Measurements from ENCODE around the gene IKZF2.

The IKZF2 gene

GRCh38 chr2:213152065-213152794 lies 818 bp upstream of the IKZF2 start:
- no peak overlapping the region for H3K27ac ChIP-seq (ENCODE audit: low read depth, low read length)
- peak overlapping the region; percentile 66 for H3K9ac ChIP-seq (ENCODE audit: low read length)
- no peaks in the 10 kb centered on the region for H3K36me3 ChIP-seq (ENCODE audit: control insufficient read depth, insufficient read depth, low read length)
- H3K27me3 ChIP-seq (ENCODE audit: control insufficient read depth, insufficient read depth, low read length) = peaks cover 8% of the 10 kb centered on the region; the same call in 1 of the 2 replicates
- peaks cover 6% of the 10 kb centered on the region; the same call in 1 of the 2 replicates for H3K4me1 ChIP-seq (ENCODE audit: control insufficient read depth, insufficient read depth, low read length)
- H3K9me3 ChIP-seq (ENCODE audit: control insufficient read depth, insufficient read depth, low read depth, low read length) = no peaks in the 10 kb centered on the region
- H3K4me3 ChIP-seq (ENCODE audit: low read depth, low read length) = peak overlapping the region; percentile 86

GRCh38 chr2:213150315-213151097 lies 906 bp downstream of the IKZF2 start:
- Histone ChIP-seq H3K27ac (ENCODE audit: low read depth, low read length) (no peak overlapping the region), H3K9ac (ENCODE audit: low read length) (peak overlapping the region; percentile 42), H3K4me3 (ENCODE audit: low read depth, low read length) (peak overlapping the region; percentile 91), H3K27me3 (ENCODE audit: control insufficient read depth, insufficient read depth, low read length) (peaks cover 8% of the 10 kb centered on the region; the same call in 1 of the 2 replicates), H3K9me3 (ENCODE audit: control insufficient read depth, insufficient read depth, low read depth, low read length) (no peaks in the 10 kb centered on the region), H3K36me3 (ENCODE audit: control insufficient read depth, insufficient read depth, low read length) (no peaks in the 10 kb centered on the region), H3K4me1 (ENCODE audit: control insufficient read depth, insufficient read depth, low read length) (peaks cover 6% of the 10 kb centered on the region; the same call in 1 of the 2 replicates)

DNA sequence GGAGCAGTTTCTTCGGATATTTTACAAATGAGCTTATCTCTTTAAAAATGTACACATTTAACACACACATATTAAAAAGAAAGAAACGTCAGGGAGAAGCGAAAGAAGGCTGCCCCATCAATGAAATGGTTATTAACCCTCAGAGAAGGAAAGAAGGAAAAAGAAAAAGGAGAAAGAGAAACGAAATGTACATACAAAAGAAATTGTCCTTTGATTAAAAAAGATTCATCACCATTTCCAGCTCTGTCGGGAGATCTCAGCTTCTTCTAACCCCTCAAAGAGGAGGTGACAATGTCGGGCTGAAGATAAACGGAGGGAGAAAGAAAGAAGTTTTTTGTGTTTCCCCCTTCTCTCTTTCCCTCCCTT lies 1.5 kb downstream of the IKZF2 start:
- Histone ChIP-seq H3K9me3 (ENCODE audit: control insufficient read depth, insufficient read depth, low read depth, low read length) (no peaks in the 10 kb centered on the region), H3K36me3 (ENCODE audit: control insufficient read depth, insufficient read depth, low read length) (no peaks in the 10 kb centered on the region), H3K27me3 (ENCODE audit: control insufficient read depth, insufficient read depth, low read length) (peaks cover 8% of the 10 kb centered on the region; the same call in 1 of the 2 replicates), H3K4me3 (ENCODE audit: low read depth, low read length) (peak overlapping the region; percentile 91), H3K27ac (ENCODE audit: low read depth, low read length) (no peak overlapping the region), H3K9ac (ENCODE audit: low read length) (peak overlapping the region; percentile 42), H3K4me1 (ENCODE audit: control insufficient read depth, insufficient read depth, low read length) (peaks cover 6% of the 10 kb centered on the region; the same call in 1 of the 2 replicates)

GRCh38 chr2:213149294-213149875 lies 2.0 kb downstream of the IKZF2 start:
- peak overlapping the region; percentile 91 for H3K4me3 ChIP-seq (ENCODE audit: low read depth, low read length)

DNA sequence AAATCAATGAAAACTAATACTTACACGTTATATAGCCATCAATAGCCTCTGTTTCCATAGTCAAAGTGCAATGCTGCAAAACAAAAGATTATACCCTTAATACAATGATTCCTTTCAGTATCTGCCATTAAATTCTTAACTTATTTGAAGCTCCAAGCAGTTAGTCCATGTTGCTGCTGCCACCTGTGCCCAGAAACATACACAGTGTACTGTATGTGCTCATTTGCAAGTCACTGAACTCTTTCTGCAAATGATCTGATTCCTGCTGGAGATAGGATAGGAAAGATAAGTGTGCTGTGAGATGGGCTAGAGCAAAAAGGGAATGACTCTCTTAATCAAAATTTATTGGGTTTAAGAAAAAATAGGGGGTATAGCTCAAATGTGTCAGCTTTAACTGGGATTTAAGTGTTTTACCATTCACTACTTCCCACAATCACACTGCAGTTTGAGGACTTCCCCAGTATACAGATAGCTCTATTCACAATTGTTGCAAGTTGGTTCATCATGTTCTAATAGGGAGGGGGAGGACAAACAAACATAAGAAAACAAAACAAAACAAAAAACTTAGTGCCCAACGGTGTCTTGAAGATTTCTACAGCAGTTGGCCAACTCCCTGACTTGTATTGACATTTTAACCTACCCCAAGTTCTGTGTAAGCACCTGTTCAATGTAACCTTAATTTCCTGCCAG lies 2.7 kb downstream of the IKZF2 start:
- no peaks in the 10 kb centered on the region for H3K36me3 ChIP-seq (ENCODE audit: control insufficient read depth, insufficient read depth, low read length)
- peaks cover 8% of the 10 kb centered on the region; the same call in 1 of the 2 replicates for H3K27me3 ChIP-seq (ENCODE audit: control insufficient read depth, insufficient read depth, low read length)
- H3K27ac ChIP-seq (ENCODE audit: low read depth, low read length) = no peak overlapping the region
- no peak overlapping the region for H3K9ac ChIP-seq (ENCODE audit: low read length)
- no peaks in the 10 kb centered on the region for H3K9me3 ChIP-seq (ENCODE audit: control insufficient read depth, insufficient read depth, low read depth, low read length)
- H3K4me1 ChIP-seq (ENCODE audit: control insufficient read depth, insufficient read depth, low read length) = 0 out of 2 replicates have a peak, but pooled peaks cover 2% of the 10 kb centered on the region
- peak overlapping the region; percentile 91 for H3K4me3 ChIP-seq (ENCODE audit: low read depth, low read length)

More at GRCh38 chr2:213149294-213149875, 2.0 kb downstream of the IKZF2 start:
- Histone ChIP-seq H3K4me1 (ENCODE audit: control insufficient read depth, insufficient read depth, low read length) (peaks cover 6% of the 10 kb centered on the region; the same call in 1 of the 2 replicates), H3K9me3 (ENCODE audit: control insufficient read depth, insufficient read depth, low read depth, low read length) (no peaks in the 10 kb centered on the region), H3K9ac (ENCODE audit: low read length) (no peak overlapping the region), H3K27ac (ENCODE audit: low read depth, low read length) (no peak overlapping the region), H3K36me3 (ENCODE audit: control insufficient read depth, insufficient read depth, low read length) (no peaks in the 10 kb centered on the region), H3K27me3 (ENCODE audit: control insufficient read depth, insufficient read depth, low read length) (peaks cover 8% of the 10 kb centered on the region; the same call in 1 of the 2 replicates)

DNA sequence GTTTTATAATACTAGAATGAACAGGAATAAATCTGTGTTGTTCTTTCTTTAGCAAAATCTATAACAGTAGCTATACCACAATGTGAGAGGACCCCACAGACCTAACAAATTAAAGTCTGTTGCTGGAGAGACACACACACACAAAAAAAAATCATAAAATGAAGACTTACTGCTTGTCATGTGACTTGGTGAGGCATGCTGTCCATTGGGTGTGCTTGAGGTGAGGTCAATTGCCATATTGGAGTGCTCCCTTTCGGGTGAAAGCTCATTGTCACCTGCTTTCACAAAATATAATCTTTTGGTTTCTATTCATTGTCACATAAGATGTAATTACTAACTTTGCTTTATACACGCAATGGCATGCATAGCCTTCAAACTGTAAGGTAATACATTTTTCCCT lies 3.9 kb downstream of the IKZF2 start:
- Histone ChIP-seq H3K27me3 (ENCODE audit: control insufficient read depth, insufficient read depth, low read length) (peaks cover 1% of the 10 kb centered on the region; the same call in 1 of the 2 replicates), H3K27ac (ENCODE audit: low read depth, low read length) (no peak overlapping the region), H3K9ac (ENCODE audit: low read length) (no peak overlapping the region), H3K4me1 (ENCODE audit: control insufficient read depth, insufficient read depth, low read length) (0 out of 2 replicates have a peak, but pooled peaks cover 2% of the 10 kb centered on the region), H3K9me3 (ENCODE audit: control insufficient read depth, insufficient read depth, low read depth, low read length) (no peaks in the 10 kb centered on the region), H3K4me3 (ENCODE audit: low read depth, low read length) (no peak overlapping the region), H3K36me3 (ENCODE audit: control insufficient read depth, insufficient read depth, low read length) (no peaks in the 10 kb centered on the region)

GRCh38 chr2:213145715-213146242 lies 5.6 kb downstream of the IKZF2 start:
- no peaks in the 10 kb centered on the region for H3K36me3 ChIP-seq (ENCODE audit: control insufficient read depth, insufficient read depth, low read length)
- no peak overlapping the region for H3K4me3 ChIP-seq (ENCODE audit: low read depth, low read length)
- H3K27ac ChIP-seq (ENCODE audit: low read depth, low read length) = no peak overlapping the region

DNA sequence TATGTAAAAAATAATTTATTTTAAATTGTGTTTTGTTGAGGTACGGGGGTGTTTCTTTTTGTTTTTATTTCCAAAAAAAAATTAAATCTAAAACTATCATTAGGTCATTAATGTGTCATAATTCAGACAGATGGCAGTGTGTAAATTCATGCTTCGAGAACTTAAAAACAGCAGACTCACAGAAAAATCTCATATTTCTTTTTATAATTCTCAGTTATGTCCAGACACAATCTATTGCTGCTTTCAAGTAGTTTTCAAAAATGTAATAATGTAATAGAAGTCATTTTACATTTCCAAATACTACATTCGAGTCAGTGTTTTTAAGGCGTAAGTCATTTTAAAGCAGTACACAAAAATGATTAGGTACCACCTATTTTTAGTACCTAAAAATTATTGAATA lies 14.3 kb downstream of the IKZF2 start:
- Histone ChIP-seq H3K9ac (ENCODE audit: low read length) (no peak overlapping the region), H3K36me3 (ENCODE audit: control insufficient read depth, insufficient read depth, low read length) (no peaks in the 10 kb centered on the region), H3K27me3 (ENCODE audit: control insufficient read depth, insufficient read depth, low read length) (no peaks in the 10 kb centered on the region), H3K4me1 (ENCODE audit: control insufficient read depth, insufficient read depth, low read length) (no peaks in the 10 kb centered on the region), H3K4me3 (ENCODE audit: low read depth, low read length) (no peak overlapping the region), H3K27ac (ENCODE audit: low read depth, low read length) (no peak overlapping the region), H3K9me3 (ENCODE audit: control insufficient read depth, insufficient read depth, low read depth, low read length) (no peaks in the 10 kb centered on the region)

More at GRCh38 chr2:213145715-213146242, 5.6 kb downstream of the IKZF2 start:
- Histone ChIP-seq H3K27me3 (ENCODE audit: control insufficient read depth, insufficient read depth, low read length) (no peaks in the 10 kb centered on the region), H3K9me3 (ENCODE audit: control insufficient read depth, insufficient read depth, low read depth, low read length) (no peaks in the 10 kb centered on the region), H3K4me1 (ENCODE audit: control insufficient read depth, insufficient read depth, low read length) (0 out of 2 replicates have a peak, but pooled peaks cover 1% of the 10 kb centered on the region), H3K9ac (ENCODE audit: low read length) (no peak overlapping the region)

GRCh38 chr2:213129311-213129710 lies 22.1 kb downstream of the IKZF2 start:
- Histone ChIP-seq H3K36me3 (ENCODE audit: control insufficient read depth, insufficient read depth, low read length) (no peaks in the 10 kb centered on the region), H3K4me3 (ENCODE audit: low read depth, low read length) (no peak overlapping the region), H3K9me3 (ENCODE audit: control insufficient read depth, insufficient read depth, low read depth, low read length) (no peaks in the 10 kb centered on the region), H3K4me1 (ENCODE audit: control insufficient read depth, insufficient read depth, low read length) (no peaks in the 10 kb centered on the region; the same call in 1 of the 2 replicates), H3K9ac (ENCODE audit: low read length) (no peak overlapping the region), H3K27me3 (ENCODE audit: control insufficient read depth, insufficient read depth, low read length) (no peaks in the 10 kb centered on the region), H3K27ac (ENCODE audit: low read depth, low read length) (no peak overlapping the region)

GRCh38 chr2:213125646-213126347 lies 25.6 kb downstream of the IKZF2 start:
- no peaks in the 10 kb centered on the region; the same call in 1 of the 2 replicates for H3K4me1 ChIP-seq (ENCODE audit: control insufficient read depth, insufficient read depth, low read length)
- no peaks in the 10 kb centered on the region for H3K27me3 ChIP-seq (ENCODE audit: control insufficient read depth, insufficient read depth, low read length)
- no peak overlapping the region for H3K4me3 ChIP-seq (ENCODE audit: low read depth, low read length)
- no peak overlapping the region for H3K9ac ChIP-seq (ENCODE audit: low read length)
- H3K27ac ChIP-seq (ENCODE audit: low read depth, low read length) = no peak overlapping the region
- H3K9me3 ChIP-seq (ENCODE audit: control insufficient read depth, insufficient read depth, low read depth, low read length) = no peaks in the 10 kb centered on the region
- H3K36me3 ChIP-seq (ENCODE audit: control insufficient read depth, insufficient read depth, low read length) = no peaks in the 10 kb centered on the region
